Muscle of leg (tissue), 11 donors: ENCODE measurements around the gene CCDC92B. TPM values are rescaled to one million over a fixed set of nuclear protein-coding genes. Genes with fewer than 3 reads are reported as not detected.

ENCODE experiments used
- DNase-seq: peaks from one replicate; pipeline ENCODE4 v3.0.0; 2013
- H3K27ac ChIP-seq: one replicate; pipeline ENCODE4 v1.5.1; 2013; ENCODE audit warnings: mild to moderate bottlenecking, low read length, control low read depth
- H3K27me3 ChIP-seq: one replicate; pipeline ENCODE4 v1.6.1; 2013; ENCODE audit warnings: low read length; ENCODE audit not compliant: control insufficient read depth, insufficient read depth
- H3K36me3 ChIP-seq: one replicate; pipeline ENCODE4 v1.6.1; 2013; ENCODE audit warnings: low read length; ENCODE audit not compliant: control insufficient read depth, insufficient read depth
- H3K4me1 ChIP-seq: one replicate; pipeline ENCODE4 v1.6.1; 2013; ENCODE audit warnings: low read length; ENCODE audit not compliant: control insufficient read depth, insufficient read depth
- H3K4me3 ChIP-seq: one replicate; pipeline ENCODE4 v1.5.1; 2013; ENCODE audit warnings: low read length, control low read depth
- H3K9me3 ChIP-seq: replicated peaks from 2 replicates; pipeline ENCODE4 v1.6.1; 2013; ENCODE audit warnings: low read depth, low read length; ENCODE audit not compliant: control insufficient read depth
- WGBS: methylation state at CpG from one replicate; pipeline ENCODE4 v1.1.5; 2013; ENCODE audit warnings: missing lambda C conversion rate; ENCODE audit not compliant: insufficient coverage; 5-methylcytosine and 5-hydroxymethylcytosine counted together
- polyA plus RNA-seq, 8 donors: library from polyadenylated mRNA; unstranded; fragments of 120-200 nt; gene quantifications; one replicate each; pipeline versions ENCODE4 v1.2.1 to v1.2.3, GENCODE V29; 2013; ENCODE audit warnings: inconsistent platforms in 1 of 8, low replicate concordance in 1 of 8; ENCODE audit not compliant: insufficient read length in 8 of 8, insufficient read depth in 1 of 8
- total RNA-seq: library from RNA; stranded (reverse); fragments of 120-200 nt; gene quantifications from one replicate; pipeline ENCODE4 v1.2.4, GENCODE V29; 2013

Gene CCDC92B
- total and polyA plus RNA-seq, 9 donors = 0.08 to 0.25 (median 0.13) TPM

- under 1% methylated on average over 32 of the region's 35 CpGs for WGBS
- Histone ChIP-seq H3K27me3 (peaks cover 60% of the 10 kb centered on the region), H3K27ac (no peak overlapping the region), H3K4me3 (no peak overlapping the region), H3K4me1 (peaks cover 8% of the 10 kb centered on the region), H3K36me3 (no peaks in the 10 kb centered on the region), H3K9me3 (no peaks in the 10 kb centered on the region)
- DNase-seq = peak; percentile 80
These were observed 331 bp upstream of the CCDC92B start for GRCh38 chr17:2749784-2750181.

- Histone ChIP-seq H3K4me1 (peaks cover 8% of the 10 kb centered on the region), H3K4me3 (no peak overlapping the region), H3K27me3 (peaks cover 26% of the 10 kb centered on the region), H3K9me3 (no peaks in the 10 kb centered on the region), H3K27ac (peak overlapping the region; percentile 47), H3K36me3 (no peaks in the 10 kb centered on the region)
- WGBS = 5% methylated on average over 7 of the region's 11 CpGs
- DNase-seq = peak; percentile 97
These were observed 4.0 kb downstream of the CCDC92B start for GRCh38 chr17:2745317-2746037.

GRCh38 chr17:2737693-2738092, 11.8 kb downstream of the CCDC92B start:
- Histone ChIP-seq H3K4me3 (no peak overlapping the region), H3K27me3 (peaks cover 2% of the 10 kb centered on the region), H3K9me3 (no peaks in the 10 kb centered on the region), H3K36me3 (no peaks in the 10 kb centered on the region), H3K4me1 (no peaks in the 10 kb centered on the region), H3K27ac (no peak overlapping the region)
- DNase-seq = no peak
- WGBS = 83% methylated on average over 15 of the region's 15 CpGs

GRCh38 chr17:2736956-2737355, 12.5 kb downstream of the CCDC92B start:
- H3K36me3 ChIP-seq = no peaks in the 10 kb centered on the region
- no peak for DNase-seq
- H3K9me3 ChIP-seq = no peaks in the 10 kb centered on the region
- no peak overlapping the region for H3K4me3 ChIP-seq
- no peak overlapping the region for H3K27ac ChIP-seq
- H3K27me3 ChIP-seq = peaks cover 2% of the 10 kb centered on the region
- H3K4me1 ChIP-seq = no peaks in the 10 kb centered on the region
- WGBS = 88% methylated on average over 1 of the region's 3 CpGs

- no peak for DNase-seq
- Histone ChIP-seq H3K27me3 (peaks cover 4% of the 10 kb centered on the region), H3K27ac (no peak overlapping the region), H3K36me3 (no peaks in the 10 kb centered on the region), H3K9me3 (no peaks in the 10 kb centered on the region), H3K4me1 (no peaks in the 10 kb centered on the region), H3K4me3 (no peak overlapping the region)
- 100% methylated on average over 1 of the region's 5 CpGs for WGBS
These were observed 13.6 kb downstream of the CCDC92B start for GRCh38 chr17:2735896-2736295.

GRCh38 chr17:2734939-2735338, 14.5 kb downstream of the CCDC92B start:
- WGBS = 66% methylated on average over 10 of the region's 10 CpGs
- H3K4me1 ChIP-seq = no peaks in the 10 kb centered on the region

GRCh38 chr17:2731807-2732206, 17.6 kb downstream of the CCDC92B start:
- no peak overlapping the region for H3K4me3 ChIP-seq
- no peaks in the 10 kb centered on the region for H3K9me3 ChIP-seq
- H3K36me3 ChIP-seq = no peaks in the 10 kb centered on the region
- WGBS = 80% methylated on average over 10 of the region's 10 CpGs
- peaks cover 8% of the 10 kb centered on the region for H3K27me3 ChIP-seq
- no peak overlapping the region for H3K27ac ChIP-seq
- no peak for DNase-seq
- no peaks in the 10 kb centered on the region for H3K4me1 ChIP-seq

More at GRCh38 chr17:2734939-2735338, 14.5 kb downstream of the CCDC92B start:
- H3K36me3 ChIP-seq = no peaks in the 10 kb centered on the region
- no peaks in the 10 kb centered on the region for H3K9me3 ChIP-seq
- H3K27ac ChIP-seq = no peak overlapping the region
- no peak overlapping the region for H3K4me3 ChIP-seq
- H3K27me3 ChIP-seq = peaks cover 4% of the 10 kb centered on the region
- no peak for DNase-seq

GRCh38 chr17:2730764-2731353, 18.6 kb downstream of the CCDC92B start:
- H3K4me3 ChIP-seq = no peak overlapping the region
- H3K27me3 ChIP-seq = peaks cover 10% of the 10 kb centered on the region
- H3K36me3 ChIP-seq = no peaks in the 10 kb centered on the region
- WGBS = 68% methylated on average over 16 of the region's 17 CpGs
- H3K9me3 ChIP-seq = no peaks in the 10 kb centered on the region
- no peak overlapping the region for H3K27ac ChIP-seq
- no peak for DNase-seq
- no peaks in the 10 kb centered on the region for H3K4me1 ChIP-seq

- no peaks in the 10 kb centered on the region for H3K9me3 ChIP-seq
- peaks cover 9% of the 10 kb centered on the region for H3K4me1 ChIP-seq
- no peaks in the 10 kb centered on the region for H3K36me3 ChIP-seq
- no peak overlapping the region for H3K27ac ChIP-seq
- 3% methylated on average over 40 of the region's 40 CpGs for WGBS
- H3K27me3 ChIP-seq = peaks cover 36% of the 10 kb centered on the region
- peak; percentile 64 for DNase-seq
- no peak overlapping the region for H3K4me3 ChIP-seq
These were observed 24.7 kb downstream of the CCDC92B start for GRCh38 chr17:2724784-2725164.

GRCh38 chr17:2723997-2724783, 25.3 kb downstream of the CCDC92B start:
- no peaks in the 10 kb centered on the region for H3K36me3 ChIP-seq
- H3K27me3 ChIP-seq = peaks cover 36% of the 10 kb centered on the region
- H3K9me3 ChIP-seq = no peaks in the 10 kb centered on the region
- DNase-seq = peak; percentile 76
- under 1% methylated on average over 92 of the region's 98 CpGs for WGBS
- H3K4me3 ChIP-seq = peak overlapping the region; percentile 30
- H3K4me1 ChIP-seq = peaks cover 9% of the 10 kb centered on the region
- H3K27ac ChIP-seq = no peak overlapping the region
